ENCODE data around the gene CCR9.

The CCR9 gene

GRCh38 chr3:45895686-45896468 lies 9.5 kb downstream of the CCR9 start:
- no peak overlapping the region for H3K4me3 ChIP-seq (ENCODE audit: low read length)
- H3K4me1 ChIP-seq (ENCODE audit: control insufficient read depth, low read depth, low read length): no peaks in the 10 kb centered on the region
- no peaks in the 10 kb centered on the region for H3K27me3 ChIP-seq (ENCODE audit: control insufficient read depth, insufficient read depth, low read length)
- no peaks in the 10 kb centered on the region for H3K36me3 ChIP-seq (ENCODE audit: control insufficient read depth, low read depth, low read length)
- H3K9me3 ChIP-seq (ENCODE audit: control insufficient read depth, low read depth, low read length): no peaks in the 10 kb centered on the region
- no peak overlapping the region for H3K27ac ChIP-seq (ENCODE audit: low read length)
- H3K9ac ChIP-seq (ENCODE audit: low read length): no peak overlapping the region

GRCh38 chr3:45896956-45897355 lies 10.6 kb downstream of the CCR9 start:
- H3K4me1 ChIP-seq (ENCODE audit: control insufficient read depth, low read depth, low read length): no peaks in the 10 kb centered on the region
- H3K36me3 ChIP-seq (ENCODE audit: control insufficient read depth, low read depth, low read length): no peaks in the 10 kb centered on the region
- no peaks in the 10 kb centered on the region for H3K27me3 ChIP-seq (ENCODE audit: control insufficient read depth, insufficient read depth, low read length)
- no peak overlapping the region for H3K27ac ChIP-seq (ENCODE audit: low read length)
- H3K9me3 ChIP-seq (ENCODE audit: control insufficient read depth, low read depth, low read length): no peaks in the 10 kb centered on the region
- H3K4me3 ChIP-seq (ENCODE audit: low read length): no peak overlapping the region
- no peak overlapping the region for H3K9ac ChIP-seq (ENCODE audit: low read length)

GRCh38 chr3:45904931-45905330 lies 18.6 kb downstream of the CCR9 start:
- H3K9ac ChIP-seq (ENCODE audit: low read length): no peak overlapping the region
- H3K4me3 ChIP-seq (ENCODE audit: low read length): no peak overlapping the region
- no peaks in the 10 kb centered on the region for H3K4me1 ChIP-seq (ENCODE audit: control insufficient read depth, low read depth, low read length)
- no peaks in the 10 kb centered on the region for H3K36me3 ChIP-seq (ENCODE audit: control insufficient read depth, low read depth, low read length)
- H3K27ac ChIP-seq (ENCODE audit: low read length): no peak overlapping the region
- H3K9me3 ChIP-seq (ENCODE audit: control insufficient read depth, low read depth, low read length): no peaks in the 10 kb centered on the region
- H3K27me3 ChIP-seq (ENCODE audit: control insufficient read depth, insufficient read depth, low read length): no peaks in the 10 kb centered on the region

- H3K4me1 ChIP-seq (ENCODE audit: control insufficient read depth, low read depth, low read length): no peaks in the 10 kb centered on the region
- H3K36me3 ChIP-seq (ENCODE audit: control insufficient read depth, low read depth, low read length): no peaks in the 10 kb centered on the region
- H3K4me3 ChIP-seq (ENCODE audit: low read length): no peak overlapping the region
- no peaks in the 10 kb centered on the region for H3K9me3 ChIP-seq (ENCODE audit: control insufficient read depth, low read depth, low read length)
- H3K9ac ChIP-seq (ENCODE audit: low read length): no peak overlapping the region
- H3K27me3 ChIP-seq (ENCODE audit: control insufficient read depth, insufficient read depth, low read length): no peaks in the 10 kb centered on the region
- no peak overlapping the region for H3K27ac ChIP-seq (ENCODE audit: low read length)
These were observed 19.4 kb downstream of the CCR9 start for GRCh38 chr3:45905755-45906154.

- Histone ChIP-seq H3K9me3 (ENCODE audit: control insufficient read depth, low read depth, low read length) (no peaks in the 10 kb centered on the region), H3K27ac (ENCODE audit: low read length) (no peak overlapping the region), H3K36me3 (ENCODE audit: control insufficient read depth, low read depth, low read length) (no peaks in the 10 kb centered on the region), H3K27me3 (ENCODE audit: control insufficient read depth, insufficient read depth, low read length) (no peaks in the 10 kb centered on the region), H3K9ac (ENCODE audit: low read length) (no peak overlapping the region), H3K4me1 (ENCODE audit: control insufficient read depth, low read depth, low read length) (no peaks in the 10 kb centered on the region), H3K4me3 (ENCODE audit: low read length) (no peak overlapping the region)
These were observed 20.5 kb downstream of the CCR9 start for GRCh38 chr3:45906681-45907407.

- H3K27me3 ChIP-seq (ENCODE audit: control insufficient read depth, insufficient read depth, low read length): no peaks in the 10 kb centered on the region
- no peak overlapping the region for H3K27ac ChIP-seq (ENCODE audit: low read length)
- H3K4me1 ChIP-seq (ENCODE audit: control insufficient read depth, low read depth, low read length): no peaks in the 10 kb centered on the region
- H3K36me3 ChIP-seq (ENCODE audit: control insufficient read depth, low read depth, low read length): no peaks in the 10 kb centered on the region
- no peak overlapping the region for H3K4me3 ChIP-seq (ENCODE audit: low read length)
- no peaks in the 10 kb centered on the region for H3K9me3 ChIP-seq (ENCODE audit: control insufficient read depth, low read depth, low read length)
- no peak overlapping the region for H3K9ac ChIP-seq (ENCODE audit: low read length)
These were observed 21.7 kb downstream of the CCR9 start for GRCh38 chr3:45907769-45908705.

GRCh38 chr3:45908761-45909160 lies 22.4 kb downstream of the CCR9 start:
- Histone ChIP-seq H3K27ac (ENCODE audit: low read length) (no peak overlapping the region), H3K9me3 (ENCODE audit: control insufficient read depth, low read depth, low read length) (no peaks in the 10 kb centered on the region), H3K4me1 (ENCODE audit: control insufficient read depth, low read depth, low read length) (no peaks in the 10 kb centered on the region), H3K9ac (ENCODE audit: low read length) (no peak overlapping the region), H3K27me3 (ENCODE audit: control insufficient read depth, insufficient read depth, low read length) (no peaks in the 10 kb centered on the region), H3K36me3 (ENCODE audit: control insufficient read depth, low read depth, low read length) (no peaks in the 10 kb centered on the region), H3K4me3 (ENCODE audit: low read length) (no peak overlapping the region)

GRCh38 chr3:45909542-45909941 lies 23.2 kb downstream of the CCR9 start:
- H3K9me3 ChIP-seq (ENCODE audit: control insufficient read depth, low read depth, low read length): no peaks in the 10 kb centered on the region
- H3K36me3 ChIP-seq (ENCODE audit: control insufficient read depth, low read depth, low read length): no peaks in the 10 kb centered on the region
- no peak overlapping the region for H3K9ac ChIP-seq (ENCODE audit: low read length)
- no peaks in the 10 kb centered on the region for H3K27me3 ChIP-seq (ENCODE audit: control insufficient read depth, insufficient read depth, low read length)
- no peaks in the 10 kb centered on the region for H3K4me1 ChIP-seq (ENCODE audit: control insufficient read depth, low read depth, low read length)
- H3K4me3 ChIP-seq (ENCODE audit: low read length): no peak overlapping the region
- no peak overlapping the region for H3K27ac ChIP-seq (ENCODE audit: low read length)

- no peaks in the 10 kb centered on the region for H3K9me3 ChIP-seq (ENCODE audit: control insufficient read depth, low read depth, low read length)
- H3K36me3 ChIP-seq (ENCODE audit: control insufficient read depth, low read depth, low read length): no peaks in the 10 kb centered on the region
- no peak overlapping the region for H3K4me3 ChIP-seq (ENCODE audit: low read length)
- H3K4me1 ChIP-seq (ENCODE audit: control insufficient read depth, low read depth, low read length): no peaks in the 10 kb centered on the region
- H3K27me3 ChIP-seq (ENCODE audit: control insufficient read depth, insufficient read depth, low read length): no peaks in the 10 kb centered on the region
- H3K27ac ChIP-seq (ENCODE audit: low read length): no peak overlapping the region
- no peak overlapping the region for H3K9ac ChIP-seq (ENCODE audit: low read length)
These were observed 24.5 kb downstream of the CCR9 start for GRCh38 chr3:45910892-45911291.

- H3K27ac ChIP-seq (ENCODE audit: low read length): no peak overlapping the region
- no peaks in the 10 kb centered on the region for H3K27me3 ChIP-seq (ENCODE audit: control insufficient read depth, insufficient read depth, low read length)
- H3K9ac ChIP-seq (ENCODE audit: low read length): no peak overlapping the region
- no peaks in the 10 kb centered on the region for H3K4me1 ChIP-seq (ENCODE audit: control insufficient read depth, low read depth, low read length)
- H3K9me3 ChIP-seq (ENCODE audit: control insufficient read depth, low read depth, low read length): no peaks in the 10 kb centered on the region
- H3K36me3 ChIP-seq (ENCODE audit: control insufficient read depth, low read depth, low read length): no peaks in the 10 kb centered on the region
- no peak overlapping the region for H3K4me3 ChIP-seq (ENCODE audit: low read length)
These were observed 25.3 kb downstream of the CCR9 start for GRCh38 chr3:45911511-45912226.

- H3K27ac ChIP-seq (ENCODE audit: low read length): no peak overlapping the region
- H3K4me3 ChIP-seq (ENCODE audit: low read length): no peak overlapping the region
- no peaks in the 10 kb centered on the region for H3K27me3 ChIP-seq (ENCODE audit: control insufficient read depth, insufficient read depth, low read length)
- no peaks in the 10 kb centered on the region for H3K9me3 ChIP-seq (ENCODE audit: control insufficient read depth, low read depth, low read length)
- no peak overlapping the region for H3K9ac ChIP-seq (ENCODE audit: low read length)
- no peaks in the 10 kb centered on the region for H3K36me3 ChIP-seq (ENCODE audit: control insufficient read depth, low read depth, low read length)
- H3K4me1 ChIP-seq (ENCODE audit: control insufficient read depth, low read depth, low read length): no peaks in the 10 kb centered on the region
These were observed 26.1 kb downstream of the CCR9 start for GRCh38 chr3:45912435-45912834.

Measured in iPS-18a (cell line).